Lower lobe of right lung (tissue), 2 donors: ENCODE measurements around the gene PCGF2. TPM values are rescaled to one million over a fixed set of nuclear protein-coding genes. Genes with fewer than 3 reads are reported as not detected.
A peak's percentile ranks its signal among the peaks of the same experiment; 100 is the strongest.

Experiments used
- ATAC-seq, 2 donors: fragments of 200-7000 bp; cut with Tn5 transposase; one replicate each; pipeline ENCODE4 v1.9.1; 2020 to 2022; ENCODE audit warnings: mild to moderate bottlenecking in 2 of 2, moderate library complexity in 2 of 2
- DNase-seq: peaks from one replicate; pipeline ENCODE4 v3.0.0-alpha.2; 2020
- H3K27ac ChIP-seq: fragments of 200-600 bp; one replicate; pipeline ENCODE4 v1.8.0; 2022
- H3K27me3 ChIP-seq: fragments of 200-600 bp; one replicate; pipeline ENCODE4 v1.8.0; 2022; ENCODE audit warnings: low read depth
- H3K36me3 ChIP-seq: fragments of 200-600 bp; one replicate; pipeline ENCODE4 v1.8.0; 2022; ENCODE audit warnings: mild to moderate bottlenecking
- H3K4me1 ChIP-seq: fragments of 200-600 bp; one replicate; pipeline ENCODE4 v1.8.0; 2022
- H3K4me3 ChIP-seq: fragments of 200-600 bp; one replicate; pipeline ENCODE4 v1.8.0; 2022; ENCODE audit warnings: mild to moderate bottlenecking
- H3K9me3 ChIP-seq: fragments of 200-600 bp; one replicate; pipeline ENCODE4 v1.8.0; 2022
- CTCF ChIP-seq: fragments of 200-600 bp; IDR thresholded peaks from one replicate; pipeline ENCODE4 v1.8.0; 2022; ENCODE audit warnings: antibody characterized with exemption, mild to moderate bottlenecking
- intact Hi-C: fragments of 100-400 bp; cut with DNase I; formaldehyde crosslinking; loops from one replicate; pipeline ENCODE4 v1.11.0; 2022
- total RNA-seq: library from RNA; stranded (reverse); fragmentation: NEBNext Ultra II Directional; extraction: Animal tissue kit (Norgen Biotek cat#: 25700); gene quantifications from one replicate; pipeline ENCODE4 v1.2.1, GENCODE V29; 2021
- donor health status: DM: no; HTN: yes; CAD: no; lungs with severe emphysema.

The PCGF2 gene
- total RNA-seq, 1 donor from 2014 or later, result 53.5 TPM

- peaks cover 48% of the 10 kb centered on the region for H3K4me1 ChIP-seq
- H3K9me3 ChIP-seq, result no peaks in the 10 kb centered on the region
- peak overlapping the region; percentile 71 for H3K4me3 ChIP-seq
- no peaks in the 10 kb centered on the region for H3K36me3 ChIP-seq
- no peaks in the 10 kb centered on the region for H3K27me3 ChIP-seq
- intact Hi-C loops, result no loop called here
- peak; percentile 3 to 5 for ATAC-seq
- H3K27ac ChIP-seq, result peak overlapping the region; percentile 97
- DNase-seq, result no peak
- TF ChIP-seq CTCF, result no peak
These were observed 46.5 kb downstream of the PCGF2 start for GRCh38 chr17:38701504-38702165.

GRCh38 chr17:38698760-38699159 lies 49.4 kb downstream of the PCGF2 start:
- intact Hi-C loops, result no loop called here
- DNase-seq (no peak), ATAC-seq (no peak)
- Histone ChIP-seq H3K27ac (peak overlapping the region; percentile 97), H3K36me3 (no peaks in the 10 kb centered on the region), H3K4me1 (peaks cover 53% of the 10 kb centered on the region), H3K9me3 (no peaks in the 10 kb centered on the region), H3K4me3 (no peak overlapping the region), H3K27me3 (no peaks in the 10 kb centered on the region)
- no peak for TF ChIP-seq CTCF

- no peak for ATAC-seq
- no peaks in the 10 kb centered on the region for H3K9me3 ChIP-seq
- no peaks in the 10 kb centered on the region for H3K36me3 ChIP-seq
- no peak for TF ChIP-seq CTCF
- intact Hi-C loops, result no loop called here
- H3K4me3 ChIP-seq, result no peak overlapping the region
- no peak overlapping the region for H3K27ac ChIP-seq
- H3K27me3 ChIP-seq, result no peaks in the 10 kb centered on the region
- peaks cover 43% of the 10 kb centered on the region for H3K4me1 ChIP-seq
- DNase-seq, result no peak
These were observed 50.9 kb downstream of the PCGF2 start for GRCh38 chr17:38697061-38697820.

GRCh38 chr17:38693700-38694329 lies 54.3 kb downstream of the PCGF2 start:
- H3K9me3 ChIP-seq, result no peaks in the 10 kb centered on the region
- H3K4me3 ChIP-seq, result no peak overlapping the region
- no peaks in the 10 kb centered on the region for H3K27me3 ChIP-seq
- intact Hi-C loops, result no loop called here
- DNase-seq, result peak; percentile 61
- no peaks in the 10 kb centered on the region for H3K36me3 ChIP-seq
- ATAC-seq, result peak; percentile 71 to 85
- H3K27ac ChIP-seq, result peak overlapping the region; percentile 62
- H3K4me1 ChIP-seq, result peaks cover 14% of the 10 kb centered on the region
- no peak for TF ChIP-seq CTCF

- Histone ChIP-seq H3K27me3 (no peaks in the 10 kb centered on the region), H3K4me3 (no peak overlapping the region)
These were observed 57.0 kb downstream of the PCGF2 start for GRCh38 chr17:38691154-38691553.

More at GRCh38 chr17:38691154-38691553, 57.0 kb downstream of the PCGF2 start:
- no peak for TF ChIP-seq CTCF
- H3K36me3 ChIP-seq, result no peaks in the 10 kb centered on the region
- intact Hi-C loops, result no loop called here
- peaks cover 13% of the 10 kb centered on the region for H3K4me1 ChIP-seq
- H3K27ac ChIP-seq, result no peak overlapping the region
- ATAC-seq (no peak), DNase-seq (no peak)
- no peaks in the 10 kb centered on the region for H3K9me3 ChIP-seq
